GM21737 (cell line): ENCODE data around the gene DAB1.
A peak's percentile ranks its signal among the peaks of the same experiment; 100 is the strongest.

ENCODE experiments used
- ATAC-seq: cut with Tn5 transposase; IDR thresholded peaks from one replicate; pipeline ENCODE4 v1.9.1; 2021; ENCODE audit warnings: mild to moderate bottlenecking, moderate library complexity; ENCODE audit not compliant: unreplicated experiment

DAB1 gene

GRCh38 chr1:57179001-57179400, 244.9 kb downstream of the DAB1 start:
- no peak for ATAC-seq

GRCh38 chr1:57175506-57175905, 248.4 kb downstream of the DAB1 start:
- no peak for ATAC-seq

GRCh38 chr1:57172040-57172439, 251.8 kb downstream of the DAB1 start:
- ATAC-seq, result no peak

GRCh38 chr1:57167997-57168396, 255.9 kb downstream of the DAB1 start:
- ATAC-seq, result no peak

- no peak for ATAC-seq
Measured at GRCh38 chr1:57165546-57165945, 258.3 kb downstream of the DAB1 start.

- no peak for ATAC-seq
Measured at GRCh38 chr1:57164584-57164983, 259.3 kb downstream of the DAB1 start.

GRCh38 chr1:57163789-57164188, 260.1 kb downstream of the DAB1 start:
- ATAC-seq, result no peak

- no peak for ATAC-seq
Measured at GRCh38 chr1:57163325-57163724, 260.5 kb downstream of the DAB1 start.

GRCh38 chr1:57162607-57163261, 261.1 kb downstream of the DAB1 start:
- no peak for ATAC-seq

- ATAC-seq, result no peak
Measured at GRCh38 chr1:57160594-57160993, 263.3 kb downstream of the DAB1 start.

GRCh38 chr1:57158604-57158998, 265.3 kb downstream of the DAB1 start:
- no peak for ATAC-seq

GRCh38 chr1:57157818-57158603, 265.8 kb downstream of the DAB1 start:
- ATAC-seq, result no peak

GRCh38 chr1:57156907-57157306, 267.0 kb downstream of the DAB1 start:
- ATAC-seq, result no peak

- no peak for ATAC-seq
Measured at GRCh38 chr1:57146100-57146499, 277.8 kb downstream of the DAB1 start.

GRCh38 chr1:57142999-57143398, 280.9 kb downstream of the DAB1 start:
- ATAC-seq, result no peak

- no peak for ATAC-seq
Measured at GRCh38 chr1:57142169-57142568, 281.7 kb downstream of the DAB1 start.

- ATAC-seq, result no peak
Measured at GRCh38 chr1:57138432-57139078, 285.3 kb downstream of the DAB1 start.

- ATAC-seq, result peak; percentile 59
Measured at GRCh38 chr1:57137980-57138379, 285.9 kb downstream of the DAB1 start.

GRCh38 chr1:57134803-57135202, 289.1 kb downstream of the DAB1 start:
- no peak for ATAC-seq

- no peak for ATAC-seq
Measured at GRCh38 chr1:57133686-57134085, 290.2 kb downstream of the DAB1 start.

GRCh38 chr1:57132993-57133622, 290.8 kb downstream of the DAB1 start:
- ATAC-seq, result no peak
